T-helper 2 cell (primary cell): ENCODE data around the gene ZDHHC14.
"Not testable (repeated sequence)": the region's sequence is repeated elsewhere in the genome, so short reads cannot be mapped to it uniquely, and the experiment has no call there.

ENCODE experiments used
- DNase-seq, 5 experiments: peaks; one replicate each; pipeline versions ENCODE4 v3.0.0 to v3.0.0-alpha.2; 2012 to 2022

ZDHHC14 gene

DNA sequence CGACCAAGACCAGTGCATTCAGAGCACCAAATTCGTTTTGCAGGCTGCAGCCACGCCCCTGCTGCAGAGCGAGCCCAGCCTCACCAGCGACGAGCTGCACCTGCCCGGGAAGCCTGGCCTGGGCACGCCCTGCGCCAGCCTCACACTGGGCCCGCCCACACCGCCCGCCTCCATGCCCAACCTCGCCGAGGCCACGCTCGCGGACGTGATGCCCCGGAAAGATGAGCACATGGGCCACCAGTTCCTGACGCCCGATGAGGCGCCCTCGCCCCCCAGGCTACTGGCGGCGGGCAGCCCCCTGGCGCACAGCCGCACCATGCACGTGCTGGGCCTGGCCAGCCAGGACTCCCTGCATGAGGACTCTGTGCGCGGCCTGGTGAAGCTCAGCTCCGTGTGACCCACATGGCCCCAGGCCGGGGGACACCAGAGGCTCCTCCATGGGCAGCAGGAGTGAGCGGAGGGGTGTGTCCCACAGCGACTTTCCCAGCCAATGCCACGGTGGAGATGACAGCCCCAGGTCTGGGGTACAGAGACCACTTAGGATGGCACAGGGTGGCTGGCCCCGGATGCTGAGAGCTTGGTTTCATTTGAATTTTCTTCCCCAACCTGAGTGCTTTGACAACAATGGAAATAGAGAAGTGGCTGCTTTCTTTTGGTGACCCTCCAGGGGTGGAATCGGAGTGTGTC is 291.9 kb downstream of the ZDHHC14 start:
- no peak for DNase-seq

DNA sequence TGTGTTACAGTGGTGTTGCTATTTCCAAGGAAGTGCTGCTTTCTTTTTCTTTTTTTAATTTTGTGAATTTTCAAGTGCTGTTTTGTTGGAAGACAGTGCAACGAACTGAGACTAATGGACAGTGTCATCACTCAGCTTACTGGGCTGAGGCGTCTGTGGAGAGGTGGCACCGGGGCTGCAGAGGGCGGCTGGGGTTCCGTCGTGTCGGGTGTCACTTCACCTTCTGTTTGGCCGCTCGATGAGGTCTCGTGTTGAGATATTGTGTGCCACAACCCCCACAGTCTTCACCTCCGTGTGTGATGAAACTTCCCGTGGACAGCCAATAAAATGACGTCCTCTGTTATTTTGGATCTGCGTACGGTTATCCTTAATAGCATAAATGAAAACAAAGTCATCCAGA is 292.6 kb downstream of the ZDHHC14 start:
- no peak for DNase-seq

DNA sequence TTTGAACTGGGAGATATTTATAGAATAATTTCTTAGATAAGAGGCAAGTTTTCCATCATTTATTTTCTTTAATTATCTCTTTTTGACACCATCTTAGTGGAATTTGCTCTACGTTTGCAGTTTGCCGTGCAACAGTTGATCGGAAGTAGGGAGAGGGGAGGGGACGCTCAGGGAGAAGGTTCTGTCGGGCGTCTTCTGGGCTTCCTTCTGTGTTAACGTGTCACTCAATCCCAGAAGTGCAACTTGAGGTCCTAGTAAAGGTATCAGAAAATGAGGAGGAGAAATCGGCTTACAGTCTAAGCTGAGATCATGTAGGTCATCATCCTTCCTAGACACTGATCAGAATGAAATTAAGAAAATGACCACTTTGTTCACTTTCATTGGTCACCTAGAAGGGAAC is 293.1 kb downstream of the ZDHHC14 start:
- no peak for DNase-seq

DNA sequence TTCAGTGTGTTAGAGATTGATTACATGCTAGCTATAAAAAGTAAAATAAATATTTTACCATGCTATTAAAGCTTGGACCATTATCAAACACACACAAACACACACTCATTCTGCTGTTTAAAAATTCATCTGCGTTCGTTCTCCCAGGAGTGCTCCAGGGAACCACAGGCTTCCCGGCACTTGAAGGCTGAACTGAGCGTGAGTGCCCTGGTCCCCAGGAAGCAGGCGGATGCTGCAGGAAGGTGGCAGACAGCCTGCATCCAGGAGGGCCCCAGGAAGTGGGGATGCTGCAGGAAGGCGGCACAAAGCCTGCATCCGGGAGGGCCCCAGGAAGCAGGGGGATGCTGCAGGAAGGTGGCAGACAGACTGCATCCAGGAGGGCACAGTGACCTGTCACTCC is 294.8 kb downstream of the ZDHHC14 start:
- DNase-seq, result no peak

DNA sequence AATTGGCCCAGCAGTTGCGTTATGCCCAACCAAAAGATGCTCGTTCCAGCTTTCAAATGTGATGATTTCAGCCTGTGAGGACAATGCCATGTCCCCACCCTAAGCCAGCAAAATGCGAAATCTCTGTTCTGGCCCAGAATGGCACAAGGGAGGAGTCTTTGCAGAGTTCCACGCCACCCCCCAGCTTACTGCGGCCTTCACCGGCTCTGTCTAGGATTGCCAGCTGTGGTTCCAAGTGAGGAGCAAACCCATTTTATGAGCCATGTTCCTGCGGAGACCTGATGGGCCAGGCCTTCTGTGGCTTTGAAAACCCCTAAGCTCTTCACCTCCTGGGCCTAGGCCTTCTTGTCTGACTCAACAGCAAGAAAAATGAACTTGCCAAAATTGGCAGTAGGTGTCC is 295.3 kb downstream of the ZDHHC14 start:
- DNase-seq, result no peak

DNA sequence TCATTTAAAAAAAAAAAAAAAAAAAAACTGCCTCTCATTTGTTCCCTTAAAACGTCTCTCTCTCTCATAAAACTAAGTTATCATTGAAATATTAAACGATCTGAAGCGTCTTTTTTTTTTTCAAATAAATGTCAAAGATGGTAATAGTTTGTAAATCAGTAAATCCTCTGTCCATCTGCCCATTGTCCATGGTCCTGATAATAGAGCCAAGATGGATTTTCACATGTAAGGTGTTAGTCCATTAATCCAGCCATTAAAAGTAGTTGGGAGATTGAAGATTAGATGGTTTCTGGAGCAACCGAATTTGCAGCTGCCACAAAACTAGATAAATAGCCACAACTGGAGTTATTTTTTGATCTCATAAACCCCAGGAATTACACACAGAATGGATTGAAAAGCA is 296.2 kb downstream of the ZDHHC14 start:
- no peak for DNase-seq

DNA sequence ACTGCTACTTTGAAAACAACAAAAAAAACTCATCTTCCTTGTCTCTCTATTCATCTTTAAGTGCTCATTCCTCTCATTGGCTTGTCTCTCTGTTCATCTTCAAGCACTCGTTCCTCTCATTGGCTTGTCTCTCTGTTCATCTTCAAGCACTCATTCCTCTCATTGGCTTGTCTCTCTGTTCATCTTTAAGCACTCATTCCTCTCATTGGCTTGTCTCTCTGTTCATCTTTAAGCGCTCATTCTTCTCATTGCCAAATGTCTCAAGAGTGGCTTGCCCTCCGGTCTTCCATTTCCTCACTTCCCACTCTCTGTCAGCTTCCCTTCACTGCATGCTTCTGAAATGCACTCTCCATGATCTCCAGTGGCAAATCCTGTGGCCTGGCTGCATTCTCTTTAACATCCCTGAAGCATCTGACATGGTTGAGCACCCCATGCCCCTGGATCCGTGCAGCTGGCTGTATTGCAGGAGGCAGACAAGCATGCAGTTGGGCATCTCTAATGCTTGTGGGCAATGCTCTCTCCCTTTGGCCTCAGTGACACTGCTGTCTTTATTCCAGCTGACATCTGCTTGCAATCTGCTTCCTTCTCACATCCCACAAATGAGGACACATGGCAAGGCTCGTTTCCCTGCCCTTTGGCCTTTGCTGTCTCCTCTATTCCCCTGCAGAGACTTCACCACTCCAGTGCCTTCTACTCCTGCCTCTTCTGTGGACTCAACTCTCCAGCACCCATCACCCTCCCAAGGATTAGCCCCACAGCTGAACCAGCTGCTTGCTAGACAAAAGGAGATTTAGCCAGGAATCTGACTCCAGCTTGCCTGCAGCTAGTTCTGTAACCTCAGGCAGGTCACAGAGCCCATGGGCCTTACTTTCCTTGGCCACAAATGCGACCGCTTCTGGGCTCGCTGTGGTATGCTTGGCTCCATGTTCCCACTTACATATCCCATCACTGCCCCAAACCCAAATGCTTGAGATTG is 298.9 kb downstream of the ZDHHC14 start:
- no peak for DNase-seq

DNA sequence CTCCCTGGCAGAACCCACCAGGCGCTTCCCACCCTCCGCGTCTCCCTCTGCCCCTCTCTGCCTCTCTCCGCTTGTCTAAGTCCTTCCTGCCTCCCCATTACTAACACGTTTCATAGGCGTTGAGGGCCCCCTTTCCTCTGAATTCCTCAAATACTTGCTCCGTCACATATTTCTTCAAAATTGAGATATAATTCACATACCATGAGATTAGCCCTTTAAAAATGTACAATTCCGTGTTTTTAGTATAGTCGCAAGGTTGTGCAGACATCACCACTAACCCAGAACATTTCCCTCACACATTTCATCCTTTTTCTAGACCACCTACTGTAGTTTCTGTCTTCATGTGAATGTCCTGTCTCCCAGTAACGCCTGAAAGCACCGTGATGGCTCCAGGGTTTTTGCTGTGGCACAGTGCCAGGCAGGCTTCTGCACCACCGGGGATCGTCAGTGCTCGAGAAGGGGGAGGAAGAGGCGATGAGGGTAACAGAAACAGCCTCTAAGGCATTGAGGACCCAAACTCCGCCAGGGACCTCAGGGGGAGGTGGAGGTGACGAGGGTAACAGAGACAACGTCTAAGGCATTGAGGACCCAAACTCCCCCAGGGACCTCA is 300.2 kb downstream of the ZDHHC14 start:
- DNase-seq, result no peak

DNA sequence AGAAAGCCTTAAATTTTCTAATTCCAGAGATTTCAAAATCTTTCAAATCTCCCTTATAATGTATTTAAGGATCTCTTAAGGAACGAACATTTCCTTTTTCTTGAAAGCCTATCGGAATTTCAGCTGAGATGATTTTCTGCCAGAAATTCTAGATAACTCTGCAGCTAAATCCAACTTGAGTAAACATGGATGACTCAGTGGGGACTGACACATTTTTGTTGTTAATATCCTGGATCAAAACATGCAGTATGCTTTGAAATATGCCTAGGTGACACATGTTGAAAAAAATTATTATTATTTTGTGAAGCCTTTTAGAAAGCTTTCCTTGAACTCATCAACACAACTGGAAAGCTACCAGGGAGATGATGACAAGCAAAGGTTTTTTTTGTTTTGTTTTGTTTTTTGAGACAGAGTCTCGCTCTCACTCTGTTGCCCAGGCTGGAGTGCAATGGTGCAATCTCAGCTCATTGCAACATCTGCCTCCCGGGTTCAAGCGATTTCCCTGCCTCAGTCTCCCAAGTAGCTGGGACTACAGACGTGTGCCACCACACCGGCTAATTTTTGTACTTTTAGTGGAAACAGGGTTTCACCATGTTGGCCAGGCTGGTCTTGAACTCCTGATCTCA is 302.0 kb downstream of the ZDHHC14 start:
- no peak for DNase-seq

DNA sequence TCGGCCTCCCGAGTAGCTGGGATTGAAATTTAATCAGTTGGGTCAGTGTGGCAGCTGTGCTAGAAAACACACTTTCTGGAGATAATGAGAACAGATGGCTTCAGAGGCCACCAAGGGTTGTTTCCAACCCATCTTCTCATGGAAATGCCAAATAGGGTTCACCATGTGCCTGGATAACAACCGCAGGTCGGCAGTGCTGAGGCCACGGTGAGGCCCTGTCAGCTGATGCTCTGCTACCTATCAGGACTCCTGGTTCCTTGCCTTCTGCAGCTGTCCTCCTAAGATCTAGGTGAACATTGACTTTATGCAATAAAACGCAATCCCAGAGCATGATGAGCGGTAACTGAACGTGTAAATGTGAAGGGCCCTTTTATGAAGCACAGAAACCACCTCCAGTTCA is 302.7 kb downstream of the ZDHHC14 start:
- no peak for DNase-seq

DNA sequence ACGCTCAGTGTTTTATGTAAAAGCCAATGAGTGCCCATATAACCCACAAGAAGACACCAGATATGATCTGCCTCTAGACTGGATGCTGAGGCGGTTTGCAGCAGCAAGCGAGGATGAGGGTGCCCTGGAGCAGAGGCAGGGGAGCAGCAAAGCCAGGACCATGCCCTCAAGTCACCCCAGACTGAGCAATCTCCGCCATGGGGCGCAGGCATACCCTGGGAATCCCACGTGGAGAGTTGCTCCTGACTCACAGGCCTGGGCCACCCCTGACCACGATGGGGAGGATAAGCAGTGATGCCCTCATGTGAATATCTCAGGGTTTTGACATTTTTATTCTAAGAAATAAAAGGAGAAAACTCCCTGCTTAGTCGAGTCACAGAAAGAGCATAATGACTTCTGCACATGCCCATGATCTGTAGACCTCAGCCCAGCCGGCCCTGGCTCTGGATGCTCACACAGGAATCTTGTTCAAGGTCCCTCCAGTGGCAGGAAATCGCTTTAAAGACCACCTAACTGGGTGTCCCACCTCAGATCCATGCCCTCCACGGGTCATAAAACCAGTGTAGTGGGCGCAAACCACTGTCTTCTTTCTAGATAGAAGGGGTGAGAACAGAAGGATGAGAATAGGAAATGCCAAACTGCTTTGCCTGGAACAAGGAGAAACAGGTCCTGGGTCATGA is 303.8 kb downstream of the ZDHHC14 start:
- DNase-seq, result no peak

DNA sequence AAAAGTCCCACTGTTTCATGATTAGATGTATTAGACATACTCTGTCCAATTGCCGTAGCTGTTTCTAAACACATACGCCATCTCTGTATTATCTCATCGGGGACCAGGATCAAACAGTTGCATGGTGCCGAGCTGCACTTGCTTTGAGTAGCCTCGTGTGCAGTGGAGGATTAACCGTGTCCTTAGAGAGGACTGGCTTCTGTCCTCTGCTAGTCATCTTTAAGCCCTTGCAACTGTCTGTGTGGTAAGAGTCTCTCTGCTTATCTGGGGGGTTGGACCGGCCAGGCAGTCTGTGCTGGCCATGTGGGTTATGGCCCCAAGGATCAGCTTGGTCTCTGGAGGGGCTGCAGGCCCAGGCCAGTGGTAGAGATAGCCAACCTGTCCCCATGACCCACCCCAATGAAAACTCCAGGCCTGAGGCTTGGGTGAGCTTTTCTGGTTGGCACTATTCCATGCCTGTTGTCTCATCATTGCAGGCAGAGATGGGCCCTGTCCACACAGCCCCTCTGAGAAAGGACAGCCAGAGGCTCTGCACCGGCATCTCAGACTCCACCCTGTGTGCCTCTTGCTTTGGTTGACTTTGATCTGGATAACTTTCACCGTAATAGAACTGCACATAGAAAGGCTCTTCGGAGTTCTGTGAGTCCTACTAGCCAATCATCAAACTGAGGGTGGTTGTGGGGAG is 304.7 kb downstream of the ZDHHC14 start:
- DNase-seq, result no peak

DNA sequence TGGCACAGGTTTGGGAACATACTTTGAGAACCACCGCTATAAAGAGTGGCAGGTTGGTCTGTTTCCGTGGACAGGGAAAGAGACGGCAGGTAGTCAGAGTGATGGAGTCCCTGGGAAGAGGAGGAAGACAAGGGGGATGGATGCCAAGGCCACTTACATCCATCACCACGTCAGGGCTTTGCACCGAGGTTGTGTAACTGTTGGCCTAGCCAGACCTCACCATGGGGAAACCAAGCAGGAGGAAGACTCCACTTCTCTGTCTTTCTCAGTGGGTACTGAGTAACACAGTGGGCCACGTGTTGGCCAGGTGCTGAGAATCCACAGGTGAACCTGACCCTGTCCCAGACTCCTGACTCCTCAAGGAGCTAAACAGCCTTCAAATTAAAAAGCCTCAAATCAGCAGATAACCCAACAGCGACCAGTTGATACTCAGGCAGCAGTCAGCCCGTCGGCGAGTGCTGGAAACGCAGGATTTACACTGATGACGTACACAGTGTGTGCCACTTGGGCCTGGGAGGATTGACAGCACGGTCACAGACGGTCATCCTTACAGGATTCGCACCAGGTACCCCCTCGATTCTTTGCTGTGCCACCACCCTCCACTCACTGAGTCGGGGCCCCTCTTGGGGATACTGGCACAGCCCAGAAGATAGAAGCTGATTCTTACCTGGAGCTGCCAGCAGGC is 307.4 kb downstream of the ZDHHC14 start:
- DNase-seq, result no peak

DNA sequence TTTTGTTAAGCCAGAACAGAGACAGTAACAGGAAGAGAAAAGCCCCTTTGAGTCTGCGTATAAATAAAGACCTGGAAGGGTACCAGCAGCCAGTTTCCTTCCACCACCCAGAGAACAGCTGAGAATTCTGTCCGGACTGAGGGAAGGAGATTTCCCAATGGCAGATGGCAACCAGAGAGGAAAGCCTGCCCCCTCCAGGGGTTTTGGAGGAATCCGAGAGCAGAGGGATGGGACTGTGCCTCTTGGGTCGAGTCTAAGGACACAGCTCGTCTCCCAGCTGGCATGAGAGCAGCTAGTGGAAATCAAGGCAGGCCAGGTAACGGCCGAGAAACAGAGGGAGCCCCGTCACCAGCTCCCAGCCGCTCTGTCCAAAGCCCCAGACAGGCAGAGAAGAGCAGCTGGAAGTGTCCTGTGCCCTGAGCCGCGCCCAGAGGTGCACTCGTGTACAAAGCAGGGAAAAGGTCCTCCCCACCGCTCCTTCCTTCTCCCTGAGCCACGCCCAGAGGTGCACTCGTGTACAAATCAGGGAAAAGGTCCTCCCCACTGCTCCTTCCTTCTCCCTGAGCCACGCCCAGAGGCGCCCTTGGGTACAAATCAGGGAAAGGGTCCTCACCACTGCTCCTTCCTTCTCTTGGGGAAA is 308.1 kb downstream of the ZDHHC14 start:
- DNase-seq, result no peak

DNA sequence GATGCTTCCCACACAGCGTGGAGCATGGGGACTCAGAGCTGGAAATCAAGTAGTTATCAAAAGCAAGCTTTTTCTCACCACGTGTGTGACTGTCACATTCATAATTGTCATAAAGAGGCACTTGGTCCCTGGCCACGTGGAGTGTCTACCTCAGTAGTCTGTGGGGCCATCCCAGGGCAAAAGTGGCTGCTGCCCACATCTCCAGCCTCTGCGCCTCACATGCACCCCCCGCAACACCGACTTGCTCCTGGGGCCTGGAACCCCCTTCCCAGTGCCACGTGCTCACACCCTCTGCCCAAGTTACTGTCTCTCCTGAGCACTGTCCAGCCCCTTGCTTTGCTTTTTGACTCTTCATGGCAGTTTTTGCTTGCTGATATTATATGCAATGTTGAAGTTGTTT is 308.9 kb downstream of the ZDHHC14 start:
- DNase-seq, result no peak

DNA sequence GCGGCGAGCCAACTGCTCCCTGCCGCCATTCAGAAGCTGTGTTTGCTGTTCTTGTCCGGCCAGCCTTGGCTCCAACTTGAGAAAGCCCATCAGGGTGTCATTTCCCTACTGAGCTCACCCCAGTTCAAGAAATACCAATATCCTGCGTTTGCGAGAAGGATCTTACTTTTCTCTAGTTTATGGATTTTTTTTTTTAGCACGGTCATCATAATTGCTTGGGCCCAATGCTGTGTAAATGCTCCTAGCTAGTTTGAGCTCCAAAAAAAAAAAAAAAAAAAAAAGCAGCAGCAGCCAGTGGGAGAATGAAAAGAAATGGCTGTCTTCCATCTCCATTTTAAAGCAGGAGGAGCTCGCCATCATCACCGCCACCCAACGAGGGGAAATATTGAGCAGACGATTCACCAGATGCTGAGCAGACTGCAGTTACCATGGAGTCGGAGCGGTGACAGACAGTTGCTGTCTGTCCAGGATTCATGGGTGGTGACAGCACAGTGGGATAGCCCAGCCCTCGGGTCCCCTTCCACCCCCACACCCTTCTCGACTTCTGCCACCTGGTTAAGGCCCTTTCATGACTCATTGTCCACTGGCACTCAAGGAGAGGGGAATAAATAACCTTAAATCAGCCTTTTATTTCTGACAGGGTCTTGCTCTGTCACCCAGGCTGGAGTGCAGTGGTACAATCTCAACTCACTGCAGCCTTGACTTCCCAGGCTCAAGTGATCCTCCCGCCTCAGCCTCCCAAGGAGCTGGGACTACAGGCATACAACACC is 309.6 kb downstream of the ZDHHC14 start:
- DNase-seq, result no peak

DNA sequence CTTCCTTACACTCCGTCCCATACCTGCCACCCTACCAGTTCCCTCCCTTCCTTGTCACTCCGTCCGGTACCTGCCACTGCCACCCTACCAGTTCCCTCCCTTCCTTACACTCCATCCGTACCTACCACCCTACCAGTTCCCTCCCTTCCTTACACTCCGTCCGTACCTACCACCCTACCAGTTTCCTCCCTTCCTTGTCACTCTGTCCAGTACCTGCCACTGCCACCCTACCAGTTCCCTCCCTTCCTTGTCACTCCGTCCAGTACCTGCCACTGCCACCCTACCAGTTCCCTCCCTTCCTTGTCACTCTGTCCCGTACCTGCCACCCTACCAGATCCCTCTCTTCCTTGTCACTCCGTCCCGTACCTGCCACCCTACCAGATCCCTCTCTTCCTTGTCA is 310.6 kb downstream of the ZDHHC14 start:
- not testable (repeated sequence) for DNase-seq

DNA sequence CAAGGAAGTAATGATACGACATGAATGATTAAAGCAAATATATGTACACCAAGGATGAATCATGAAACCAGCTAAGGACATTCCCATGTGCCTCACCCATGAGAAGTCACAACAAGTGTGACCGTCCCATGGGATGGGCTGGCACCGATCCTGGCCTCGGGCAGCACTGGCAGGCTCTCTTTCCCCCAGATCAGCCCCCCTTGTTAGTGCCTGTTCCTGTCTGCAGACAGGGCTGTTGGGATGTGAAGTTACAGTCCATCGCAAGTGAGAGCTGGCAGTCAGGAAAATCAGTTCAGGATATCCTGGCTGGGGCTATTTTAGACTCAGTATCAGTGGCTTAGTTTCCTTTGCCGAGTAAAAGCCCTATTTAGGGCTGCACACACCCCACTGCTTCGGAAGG is 312.9 kb downstream of the ZDHHC14 start:
- DNase-seq, result no peak

DNA sequence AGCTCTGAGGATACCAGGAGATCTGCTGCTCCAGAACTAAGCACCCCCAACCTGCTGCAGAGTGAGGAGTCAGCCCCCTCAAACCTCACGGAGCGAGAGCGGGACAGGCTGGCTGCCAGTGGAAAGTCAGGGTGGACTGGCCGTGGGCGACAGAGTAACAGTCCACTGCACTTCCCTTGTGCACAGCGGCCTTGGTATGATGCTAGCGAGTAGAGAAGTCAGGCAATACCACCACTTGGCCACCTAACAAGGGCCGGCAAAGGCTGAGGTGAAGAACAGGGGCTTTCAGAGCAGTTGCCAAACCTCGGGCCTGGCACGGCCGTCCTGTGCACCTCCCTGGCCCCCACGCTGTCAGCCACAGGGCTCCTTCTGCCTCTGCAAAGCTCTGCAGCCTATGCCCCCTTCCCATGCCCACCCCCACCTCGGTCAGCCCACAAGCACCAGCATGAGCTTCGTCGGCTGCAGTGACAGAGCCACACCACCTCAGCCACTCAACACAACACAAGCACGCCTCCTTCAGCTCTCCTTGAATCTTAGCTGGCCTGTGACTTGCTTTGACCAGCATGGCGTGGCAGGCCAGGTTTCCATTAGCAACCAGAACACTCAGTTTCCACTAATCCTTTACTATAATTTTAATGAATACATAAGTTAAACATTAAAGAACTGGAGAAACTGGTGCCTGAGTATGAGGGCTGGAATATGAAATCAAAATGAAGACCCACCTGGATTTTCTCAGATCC is 314.5 kb downstream of the ZDHHC14 start:
- DNase-seq, result no peak
